GM23338 (cell line): Measurements from ENCODE around the gene DRD4. TPM values are rescaled to one million over a fixed set of nuclear protein-coding genes. Genes with fewer than 3 reads are reported as not detected.

Source experiments
- ATAC-seq: fragments of 200-7000 bp; cut with Tn5 transposase; 3 replicates; pipeline ENCODE4 v1.9.1; 2020
- DNase-seq: peaks from one replicate; pipeline ENCODE4 v3.0.0-alpha.2; 2015; ENCODE audit warnings: low spot score
- H2AFZ ChIP-seq: fragments of 200-600 bp; sonication (generic); 2 replicates; pipeline ENCODE4 v1.8.0; 2016; ENCODE audit warnings: antibody characterized with exemption, mild to moderate bottlenecking, moderate library complexity
- H3F3A ChIP-seq: fragments of 200-600 bp; sonication (generic); replicated peaks from 2 replicates; pipeline ENCODE4 v1.8.0; 2017; ENCODE audit warnings: antibody characterized with exemption, mixed run types, low read depth
- H3K27ac ChIP-seq: fragments of 200-600 bp; sonication (generic); 2 replicates; pipeline ENCODE4 v1.6.1; 2016; ENCODE audit warnings: low read depth
- H3K27me3 ChIP-seq: fragments of 200-600 bp; sonication (generic); 2 replicates; pipeline ENCODE4 v1.8.0; 2016; ENCODE audit warnings: mild to moderate bottlenecking, mixed run types, moderate library complexity; ENCODE audit not compliant: insufficient read depth
- H3K36me3 ChIP-seq: fragments of 200-600 bp; sonication (generic); 2 replicates; pipeline ENCODE4 v1.8.0; 2016; ENCODE audit warnings: mild to moderate bottlenecking; ENCODE audit not compliant: insufficient read depth
- H3K4me1 ChIP-seq: fragments of 200-600 bp; sonication (generic); 2 replicates; pipeline ENCODE4 v1.8.0; 2016; ENCODE audit warnings: mild to moderate bottlenecking, moderate library complexity; ENCODE audit not compliant: insufficient read depth
- H3K4me2 ChIP-seq: fragments of 200-600 bp; sonication (generic); 2 replicates; pipeline ENCODE4 v1.7.1; 2017; ENCODE audit warnings: mixed run types
- H3K4me3 ChIP-seq: fragments of 200-600 bp; sonication (generic); 2 replicates; pipeline ENCODE4 v1.6.1; 2016; ENCODE audit warnings: mixed run types
- H3K79me2 ChIP-seq: fragments of 200-600 bp; sonication (generic); replicated peaks from 2 replicates; pipeline ENCODE4 v1.8.0; 2017; ENCODE audit warnings: mild to moderate bottlenecking; ENCODE audit not compliant: insufficient read depth
- H3K9me2 ChIP-seq: fragments of 200-600 bp; sonication (generic); 2 replicates; pipeline ENCODE4 v1.8.0; 2017; ENCODE audit not compliant: insufficient read depth
- H4K20me1 ChIP-seq: fragments of 200-600 bp; sonication (generic); replicated peaks from 2 replicates; pipeline ENCODE4 v1.8.0; 2017; ENCODE audit warnings: mild to moderate bottlenecking; ENCODE audit not compliant: insufficient read depth
- H3K27ac Mint-ChIP-seq: 2 replicates; pipeline ENCODE4 v1.8.0; 2020; ENCODE audit warnings: inconsistent platforms, mild to moderate bottlenecking, moderate library complexity, mixed read lengths
- H3K27me3 Mint-ChIP-seq: 3 replicates; pipeline ENCODE4 v1.8.0; 2022; ENCODE audit warnings: low read depth, mild to moderate bottlenecking, moderate library complexity, mixed read lengths, inconsistent platforms; ENCODE audit not compliant: insufficient read depth, poor library complexity
- H3K36me3 Mint-ChIP-seq: 3 replicates; pipeline ENCODE4 v1.8.0; 2021; ENCODE audit warnings: low read depth, mild to moderate bottlenecking, inconsistent platforms, moderate library complexity, mixed read lengths
- H3K4me1 Mint-ChIP-seq: 3 replicates; pipeline ENCODE4 v1.8.0; 2020; ENCODE audit warnings: mild to moderate bottlenecking, inconsistent platforms, mixed read lengths
- H3K4me3 Mint-ChIP-seq: 3 replicates; pipeline ENCODE4 v1.8.0; 2021; ENCODE audit warnings: moderate library complexity, mild to moderate bottlenecking, inconsistent platforms, mixed read lengths
- H3K9me3 Mint-ChIP-seq: 3 replicates; pipeline ENCODE4 v1.8.0; 2020; ENCODE audit warnings: moderate library complexity, mild to moderate bottlenecking, inconsistent platforms, mixed read lengths
- CREB1 ChIP-seq: fragments of 250-450 bp; sonication (Bioruptor Pico); IDR thresholded peaks from 2 replicates; pipeline ENCODE4 v1.5.0; 2020; ENCODE audit warnings: low read depth, mild to moderate bottlenecking, moderate library complexity
- CTCF ChIP-seq, 2 experiments: fragments of 200-600 bp in 1 of 2; sonication (generic) in 1 of 2; conservative IDR thresholded peaks; 2 replicates each; pipeline versions ENCODE4 v1.5.1 to v1.6.1; 2016 to 2017; ENCODE audit warnings: antibody characterized with exemption in 2 of 2, low read depth in 2 of 2, mild to moderate bottlenecking in 2 of 2, moderate library complexity in 1 of 2
- ETS1 ChIP-seq: IDR thresholded peaks from 2 replicates; pipeline ENCODE4 v1.6.1; 2016; ENCODE audit warnings: antibody characterized with exemption
- EZH2phosphoT487 ChIP-seq: fragments of 200-600 bp; sonication (generic); IDR thresholded peaks from one replicate; pipeline ENCODE4 v1.8.1; 2018; ENCODE audit warnings: antibody characterized with exemption; ENCODE audit not compliant: unreplicated experiment
- ZNF114 ChIP-seq: fragments of 250-450 bp; sonication (Bioruptor Pico); IDR thresholded peaks from 2 replicates; pipeline ENCODE4 v1.5.0; 2020; ENCODE audit warnings: mild to moderate bottlenecking, moderate library complexity
- ZNF462 ChIP-seq: fragments of 250-450 bp; sonication (Bioruptor Pico); IDR thresholded peaks from 2 replicates; pipeline ENCODE4 v1.5.0; 2020; ENCODE audit warnings: mild to moderate bottlenecking, moderate library complexity
- polyA plus RNA-seq: library from polyadenylated mRNA; unstranded; fragments of >200 nt; fragmentation: Nextera tagmentation; extraction: Ambion mirVana; gene quantifications from 2 replicates; pipeline ENCODE4 v1.2.1, GENCODE V29; 2016
- total RNA-seq: library from RNA; depleted of rRNA; stranded (reverse); fragments of >200 nt; shearing (Covaris generic); gene quantifications from 2 replicates; pipeline ENCODE4 v1.2.3, GENCODE V29; 2014

Gene DRD4
- total and polyA plus RNA-seq, 2 experiments from 2014 or later: 1.0 to 1.8 TPM

- TF ChIP-seq ETS1: no peak
- TF ChIP-seq CREB1 (CRISPR knock-in tag): no peak
- TF ChIP-seq ZNF114 (CRISPR knock-in tag): no peak
- no peak for TF ChIP-seq ZNF462 (CRISPR knock-in tag)
- TF ChIP-seq EZH2phosphoT487: no peak
Observed at GRCh38 chr11:605286-606129, 31.6 kb upstream of the DRD4 start (continued).

GRCh38 chr11:606245-606644 lies 30.8 kb upstream of the DRD4 start:
- no peak overlapping the region for H3K27ac ChIP-seq
- peak; percentile 17; the same call in 2 of the 3 replicates for ATAC-seq
- peaks cover 13% of the 10 kb centered on the region for H3K27me3 Mint-ChIP-seq
- DNase-seq: no peak
- H3K27me3 ChIP-seq: no peaks in the 10 kb centered on the region
- H3K4me1 Mint-ChIP-seq: no peaks in the 10 kb centered on the region; the same call in 2 of the 3 replicates
- peaks cover 3% of the 10 kb centered on the region; the same call in 1 of the 2 replicates for H4K20me1 ChIP-seq
- H3K4me3 ChIP-seq: no peak overlapping the region
- no peaks in the 10 kb centered on the region for H3K9me3 Mint-ChIP-seq
- H3K4me1 ChIP-seq: no peaks in the 10 kb centered on the region
- H3K4me2 ChIP-seq: no peak overlapping the region
- no peaks in the 10 kb centered on the region for H3K9me2 ChIP-seq
- peaks cover 34% of the 10 kb centered on the region for H3K36me3 ChIP-seq
- peaks cover 59% of the 10 kb centered on the region for H3K36me3 Mint-ChIP-seq
- no peak overlapping the region for H3K4me3 Mint-ChIP-seq
- no peak overlapping the region for H3K27ac Mint-ChIP-seq
- H2AFZ ChIP-seq: no peak overlapping the region
- peaks cover 21% of the 10 kb centered on the region for H3F3A ChIP-seq
- 0 out of 2 replicates have a peak, but pooled peaks cover 4% of the 10 kb centered on the region for H3K79me2 ChIP-seq
- no peak for TF ChIP-seq ZNF114 (CRISPR knock-in tag)
- no peak for TF ChIP-seq EZH2phosphoT487
- no peak for TF ChIP-seq CTCF (conservative IDR thresholded peaks at IDR 0.05; ENCODE audit: low read depth in 2 of 2)
- no peak for TF ChIP-seq ETS1
